ENCODE data around the gene BMPR1B. TPM values are rescaled to one million over a fixed set of nuclear protein-coding genes. Genes with fewer than 3 reads are reported as not detected.
A peak's percentile ranks its signal among the peaks of the same experiment; 100 is the strongest.

The BMPR1B gene
- total and polyA plus RNA-seq, 2 of the 8 experiments (the other 6 are each of a cell fraction or from before 2014, with no cell fraction given), result 0.14 to 1.1 TPM

DNA sequence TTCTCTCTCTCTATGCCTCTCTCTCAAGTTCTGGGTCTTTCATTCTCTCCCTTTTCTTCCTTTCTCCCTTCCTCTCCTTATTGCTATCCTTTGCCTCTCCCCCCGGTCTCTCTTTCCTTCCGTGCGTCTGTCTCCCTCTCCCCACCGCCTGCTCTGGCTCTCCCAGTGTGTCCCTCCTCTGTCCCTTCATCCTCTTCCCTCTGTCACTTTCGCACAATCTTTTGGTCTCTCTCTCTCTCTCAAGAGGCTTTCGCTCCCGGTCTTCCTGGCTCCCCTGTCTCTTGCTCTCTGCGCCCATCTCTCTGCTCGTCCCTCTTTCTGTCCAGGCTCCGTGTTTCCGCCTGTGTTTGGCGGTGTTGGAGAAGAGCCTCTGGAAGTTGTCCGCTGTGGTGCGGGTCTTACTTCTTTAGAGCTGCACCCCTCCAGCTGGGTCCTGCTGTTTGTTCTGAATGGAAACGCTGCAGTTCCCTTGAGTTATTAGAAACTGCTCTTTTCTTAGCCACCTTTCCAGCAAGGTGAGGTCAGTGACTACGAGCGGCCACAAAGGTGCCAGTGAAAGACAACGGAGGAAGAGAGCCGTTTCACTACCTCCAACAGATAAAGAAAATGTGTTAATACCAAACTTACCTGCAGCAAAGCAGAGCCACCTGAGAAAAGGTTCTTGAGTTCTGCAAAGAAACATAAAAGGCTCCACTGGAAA lies 1.1 kb downstream of the BMPR1B start (continued):
- TF ChIP-seq RAD21 (IDR thresholded peaks at IDR 0.05 in 1 of 2, conservative IDR thresholded peaks at IDR 0.05 in 1 of 2; ENCODE audit: low read depth in 2 of 2, low read length in 2 of 2), result no peak
- TF ChIP-seq CBX5 (IDR thresholded peaks at IDR 0.05; ENCODE audit: low read depth, low read length), result no peak
- peak; percentile 59 for TF ChIP-seq ASH2L (IDR thresholded peaks at IDR 0.05; ENCODE audit: low read length)
- peak; percentile 69 for TF ChIP-seq RNF2 (IDR thresholded peaks at IDR 0.05; ENCODE audit: borderline replicate concordance, low read depth, low read length, missing control alignments, poor library complexity, severe bottlenecking)
- peak; percentile 76 for TF ChIP-seq SUZ12 (IDR thresholded peaks at IDR 0.05; ENCODE audit: low read length)
- TF ChIP-seq JUND (IDR thresholded peaks at IDR 0.05; ENCODE audit: low read length), result no peak
- TF ChIP-seq CBX8 (IDR thresholded peaks at IDR 0.05; ENCODE audit: borderline replicate concordance, low read depth, low read length), result no peak
- TF ChIP-seq BACH1 (IDR thresholded peaks at IDR 0.05; ENCODE audit: low read length), result no peak

All from H1 (cell line).